Urothelium cell line (cell line): ENCODE results near the gene CHCHD6.

Experiments used
- DNase-seq: peaks from one replicate; pipeline ENCODE4 v3.0.0; 2011; ENCODE audit warnings: low spot score, mixed read lengths
- FAIRE-seq: peaks from 2 replicates; lab custom pipeline; 2011; peaks lifted over from hg19 to GRCh38; lab: Jason Lieb, UNC

CHCHD6 gene

DNA sequence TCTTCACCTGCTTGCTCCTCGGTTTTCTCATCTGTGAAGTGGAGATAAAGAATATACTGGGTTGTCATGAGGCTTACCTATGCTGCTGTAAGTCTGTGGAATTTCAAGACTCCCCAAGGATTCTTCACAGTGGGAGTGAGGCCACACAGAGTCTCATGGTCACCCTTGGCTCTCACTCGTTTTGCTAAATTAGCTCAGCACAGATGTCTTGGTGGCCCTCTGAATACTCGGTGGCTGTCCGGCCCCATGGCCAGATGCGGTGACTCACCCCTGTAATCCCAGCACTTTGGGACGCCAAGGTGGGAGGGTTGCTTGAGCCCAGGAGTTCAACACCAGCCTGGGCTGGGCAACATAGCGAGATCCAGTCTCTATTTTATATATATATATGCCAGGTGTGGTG is 5.0 kb upstream of the CHCHD6 start:
- DNase-seq (no peak), FAIRE-seq (no peak)

DNA sequence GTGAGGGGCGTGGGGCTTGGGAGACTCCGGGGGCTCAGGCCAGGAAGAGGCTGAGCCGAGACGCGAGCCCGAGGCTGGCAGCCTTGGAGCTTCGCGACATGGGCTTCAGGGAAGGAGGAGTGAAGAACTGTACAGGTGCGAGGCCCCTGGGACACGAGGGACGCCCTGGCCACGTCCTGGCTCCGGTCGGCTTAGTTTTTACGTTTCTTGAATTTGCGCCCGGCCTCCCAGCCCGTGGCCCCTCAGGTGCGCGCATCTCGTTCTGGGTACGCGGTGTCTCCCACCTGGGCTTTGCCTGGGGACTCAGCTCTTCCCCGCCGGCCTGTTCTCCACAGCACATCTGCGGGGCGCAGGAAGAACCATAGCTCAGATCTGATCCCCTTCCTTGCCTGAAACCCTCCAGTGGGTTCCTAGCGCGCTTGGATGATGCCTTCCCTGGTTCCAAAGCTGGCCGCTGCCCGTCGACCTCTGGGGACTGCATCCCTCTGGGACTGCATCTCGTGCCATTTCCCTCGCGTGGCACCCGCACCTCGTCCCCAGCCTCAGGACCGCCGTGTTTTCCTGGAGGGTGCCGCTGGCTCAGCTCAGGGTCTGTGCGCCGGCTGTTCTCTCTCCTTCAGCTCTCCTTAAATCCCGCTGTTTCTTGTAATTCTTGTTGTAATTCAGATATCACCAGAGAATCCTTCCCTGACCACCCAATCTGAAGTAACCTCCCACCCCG is 614 bp downstream of the CHCHD6 start:
- DNase-seq (peak; percentile 14), FAIRE-seq (no peak)

DNA sequence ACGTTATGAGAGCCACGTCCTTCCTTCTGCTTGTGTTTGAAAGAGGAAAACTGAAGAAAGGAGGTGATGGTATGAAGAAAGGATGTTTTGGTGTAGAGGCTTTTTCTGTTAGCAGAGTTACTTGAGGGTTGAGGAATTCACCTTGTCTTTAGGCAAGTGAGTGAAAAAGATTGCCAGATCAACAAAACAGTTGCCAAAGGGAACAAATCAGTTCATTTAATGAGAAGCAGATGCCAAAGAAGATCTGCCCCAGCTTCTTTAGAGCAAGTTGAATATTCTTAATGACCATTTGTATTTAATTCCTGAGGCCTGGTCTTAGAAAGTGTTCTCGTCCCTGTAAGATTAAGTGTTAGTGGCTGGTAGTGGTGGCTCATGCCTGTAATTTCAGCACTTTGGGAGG is 2.6 kb downstream of the CHCHD6 start:
- FAIRE-seq, result no peak
- DNase-seq, result no peak

DNA sequence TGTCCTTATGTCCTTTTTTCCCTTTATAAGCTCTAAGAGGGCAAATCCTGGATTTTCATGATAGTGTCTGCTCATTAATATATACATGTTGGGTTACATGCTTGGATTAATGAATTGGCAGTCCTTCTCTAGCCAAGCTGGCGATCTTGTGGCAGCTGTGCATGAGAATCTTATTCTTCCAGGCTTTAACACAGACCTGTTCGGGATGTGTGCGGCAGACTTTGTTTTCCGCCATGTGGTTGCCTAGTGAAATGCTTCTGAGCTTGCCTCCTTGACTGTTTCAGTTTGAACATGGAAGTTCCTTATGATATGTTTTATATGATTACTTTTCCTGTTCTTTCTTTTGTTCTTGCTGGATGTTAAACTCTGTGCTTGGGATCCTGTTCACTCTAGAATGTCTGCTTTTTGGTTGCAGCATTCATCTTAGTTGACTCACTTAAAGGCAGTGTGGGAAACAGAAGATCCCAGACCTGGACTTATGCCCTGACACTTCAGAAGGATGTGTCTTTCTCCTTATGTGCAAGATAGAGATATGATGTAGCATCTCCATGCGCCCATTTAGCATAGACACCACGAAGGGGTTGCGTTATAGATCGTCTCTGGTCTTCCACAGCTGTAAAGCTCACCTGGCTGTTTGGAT is 7.2 kb downstream of the CHCHD6 start:
- no peak for FAIRE-seq
- DNase-seq, result no peak

DNA sequence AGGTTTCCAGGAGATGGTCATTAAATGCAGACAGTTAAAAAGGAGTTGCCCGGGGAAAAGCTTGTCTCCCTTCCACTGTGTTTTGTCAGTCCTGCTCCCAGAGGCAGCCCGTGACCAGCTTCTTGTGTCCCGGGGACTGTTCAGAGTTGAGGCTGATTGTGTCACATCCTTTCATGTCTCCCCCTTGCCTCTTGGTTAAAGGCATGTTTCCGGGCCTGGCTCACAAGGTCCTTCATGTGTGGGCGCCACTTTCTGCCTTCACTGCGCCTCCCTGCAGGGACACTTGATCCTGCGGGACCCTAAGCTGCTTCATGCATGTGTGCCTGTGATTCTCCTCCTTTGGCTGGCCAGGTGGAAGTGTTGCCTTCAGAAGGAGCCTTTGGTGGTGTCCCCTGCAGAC is 9.2 kb downstream of the CHCHD6 start:
- DNase-seq (no peak), FAIRE-seq (no peak)

DNA sequence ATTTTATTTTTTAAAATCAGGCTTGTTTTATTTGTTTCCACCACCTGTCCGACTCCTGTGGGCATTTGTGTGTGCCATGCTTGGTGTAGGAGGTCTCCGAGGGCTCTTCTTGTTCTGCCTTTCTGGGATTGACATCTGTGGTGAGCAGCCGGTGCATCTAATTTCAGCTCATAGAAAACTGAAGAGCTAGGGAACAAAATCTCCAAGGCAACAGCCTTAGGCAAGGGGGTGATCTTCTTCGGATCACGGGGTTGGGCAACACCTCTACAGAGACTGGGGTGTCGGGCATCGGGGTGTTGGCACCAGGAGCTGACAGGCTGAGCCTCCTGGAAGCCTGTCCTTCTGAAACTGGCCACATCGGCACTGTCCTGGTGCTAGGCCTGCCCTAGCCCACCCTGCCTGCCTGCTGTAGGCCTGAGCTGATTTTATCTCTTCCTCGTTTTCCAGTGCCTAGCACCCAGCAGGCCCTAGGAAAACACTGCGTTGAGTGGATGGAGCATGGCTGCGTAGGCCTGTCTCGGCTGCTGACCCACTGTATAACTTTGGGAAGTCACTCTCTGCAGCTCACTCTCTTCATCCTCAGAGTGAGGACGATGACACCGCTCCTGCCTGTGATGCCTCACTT is 10.3 kb downstream of the CHCHD6 start:
- DNase-seq (no peak), FAIRE-seq (no peak)

DNA sequence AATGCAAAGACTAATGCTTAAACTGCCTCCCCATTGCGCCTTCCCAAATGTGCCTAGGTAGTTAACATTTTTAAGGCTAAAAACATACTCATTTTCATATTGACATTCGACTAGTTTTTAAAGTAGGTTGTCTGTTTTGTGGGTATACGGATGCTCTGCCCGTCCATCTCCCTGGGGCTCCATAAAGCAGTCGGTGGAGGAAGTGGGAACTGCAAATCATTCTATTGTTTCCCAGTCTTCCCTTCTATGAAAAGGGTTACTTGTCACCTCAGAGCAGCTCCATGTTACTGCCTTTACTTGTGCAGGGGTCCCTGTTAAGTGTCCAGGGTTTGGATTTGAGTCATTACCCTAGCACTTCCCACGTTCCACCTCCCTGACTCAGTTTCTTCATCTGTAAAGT is 10.9 kb downstream of the CHCHD6 start:
- no peak for DNase-seq
- FAIRE-seq, result no peak

DNA sequence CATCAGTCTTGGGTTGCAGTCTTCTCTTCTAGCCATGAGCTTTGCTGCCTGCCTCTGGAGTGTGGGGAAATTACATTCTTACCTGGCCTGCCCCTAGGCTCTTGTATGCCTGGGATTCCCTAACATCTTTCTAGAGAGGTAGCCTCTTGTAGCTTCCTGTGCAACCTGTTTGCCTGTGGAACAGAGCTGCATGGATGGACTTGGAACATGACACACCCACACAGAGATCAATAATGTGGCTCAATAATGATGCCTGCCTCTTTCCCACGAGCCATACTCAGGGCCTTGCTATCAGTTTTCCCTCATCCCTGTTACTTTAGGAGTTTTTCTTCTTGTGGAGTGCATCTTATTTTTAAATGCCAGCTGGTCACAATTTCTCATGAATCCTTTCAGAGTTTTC is 11.4 kb downstream of the CHCHD6 start:
- DNase-seq (no peak), FAIRE-seq (no peak)

DNA sequence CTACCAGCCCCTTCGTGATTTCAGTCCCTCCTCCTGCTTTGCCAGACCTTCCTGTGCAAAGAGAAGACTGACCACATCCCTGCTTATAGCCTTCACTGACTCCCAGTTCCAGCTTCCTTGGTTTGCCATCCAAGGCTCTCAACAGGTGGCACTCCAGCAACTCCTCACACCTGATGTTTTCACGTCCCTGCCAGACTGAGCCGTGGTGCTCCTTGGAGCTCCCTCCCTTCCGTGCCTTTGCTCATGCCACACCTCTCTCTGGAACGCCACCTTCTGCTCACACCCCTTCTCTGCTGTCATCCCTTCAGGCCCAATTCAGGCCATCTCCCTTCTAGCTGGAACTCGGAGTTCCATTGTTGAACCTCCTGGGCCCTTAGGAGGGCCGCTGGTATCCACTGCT is 12.0 kb downstream of the CHCHD6 start:
- DNase-seq, result no peak
- no peak for FAIRE-seq

DNA sequence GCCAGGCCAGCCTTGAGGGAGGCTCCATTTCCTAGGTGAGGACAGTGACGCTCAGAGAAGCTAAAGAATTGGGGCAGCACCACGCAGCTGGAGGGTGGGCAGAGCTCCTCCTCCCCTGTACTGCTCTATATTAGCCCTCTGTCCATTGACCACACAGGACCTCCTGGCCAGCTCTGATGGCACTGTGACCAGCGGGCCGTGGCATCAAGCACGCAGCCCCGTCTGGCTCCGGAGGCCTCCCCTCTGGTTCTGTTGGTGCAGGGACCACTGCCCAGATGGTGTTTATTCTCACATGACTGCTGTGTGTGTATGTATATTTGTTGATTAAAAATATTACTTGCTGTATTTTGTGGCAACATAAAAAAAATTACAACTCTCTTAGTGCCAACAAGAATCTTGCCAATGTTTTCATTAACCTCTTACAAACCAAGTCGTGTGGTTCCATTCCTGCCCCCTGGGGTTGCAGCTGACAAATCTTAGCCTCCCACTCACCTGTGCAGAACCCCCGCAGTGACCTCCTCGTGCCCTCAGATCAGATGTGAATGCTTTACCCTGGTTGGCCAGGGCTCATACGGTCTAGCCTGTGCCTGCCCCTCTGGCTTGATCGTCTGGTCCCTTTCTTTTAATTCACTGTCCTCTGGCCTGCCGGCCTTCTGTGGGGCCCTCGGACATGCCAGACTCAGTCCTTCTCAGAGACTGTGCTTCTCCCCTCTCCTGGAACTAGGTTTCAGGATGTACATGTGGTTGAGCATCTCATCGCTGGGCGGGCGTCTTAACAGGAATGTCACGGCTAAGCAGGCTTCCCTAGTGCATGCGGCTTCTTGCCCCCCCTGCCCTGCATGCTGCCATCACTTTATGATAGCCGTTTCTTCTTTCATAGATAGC is 14.8 kb downstream of the CHCHD6 start:
- DNase-seq, result no peak
- no peak for FAIRE-seq

DNA sequence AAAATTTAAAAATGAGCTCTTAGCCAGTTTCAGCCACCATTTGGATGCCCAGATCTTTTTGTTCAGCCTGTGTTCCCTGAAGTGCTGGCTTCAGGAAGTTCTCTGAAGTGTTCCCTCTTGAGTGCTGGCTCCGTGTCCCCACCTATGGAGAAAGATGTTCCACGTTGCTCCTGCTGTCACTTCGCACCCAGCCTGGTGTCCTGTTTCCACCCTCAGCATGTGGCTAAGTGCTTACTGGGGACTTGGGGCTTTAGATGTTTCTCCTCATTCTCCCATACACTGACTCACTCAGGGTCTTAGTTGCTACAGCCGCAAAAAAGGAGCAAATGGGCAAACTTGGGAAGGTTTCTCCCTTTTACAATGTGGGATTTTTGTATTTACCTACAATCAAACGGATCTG is 16.6 kb downstream of the CHCHD6 start:
- DNase-seq, result no peak
- no peak for FAIRE-seq

DNA sequence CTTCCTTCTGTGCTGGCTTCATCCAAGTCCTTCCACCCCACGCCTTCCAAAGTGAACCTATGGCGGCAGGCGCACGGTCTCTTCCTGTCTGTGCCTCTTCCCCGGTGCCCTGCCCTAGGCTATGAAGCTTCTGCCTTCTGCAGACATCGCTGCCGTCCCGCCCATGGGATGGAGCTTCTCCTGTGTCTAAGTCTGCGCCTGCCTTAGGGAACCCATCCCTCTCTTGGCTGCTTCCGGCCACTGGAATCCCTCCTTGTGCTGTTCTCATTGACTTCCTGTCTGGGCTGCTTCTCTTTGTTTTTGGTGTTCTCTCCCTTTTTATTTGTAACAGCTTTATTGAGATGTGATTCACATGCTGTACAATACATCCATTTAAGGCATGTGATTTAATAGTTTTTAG is 17.2 kb downstream of the CHCHD6 start:
- FAIRE-seq, result no peak
- DNase-seq, result no peak

DNA sequence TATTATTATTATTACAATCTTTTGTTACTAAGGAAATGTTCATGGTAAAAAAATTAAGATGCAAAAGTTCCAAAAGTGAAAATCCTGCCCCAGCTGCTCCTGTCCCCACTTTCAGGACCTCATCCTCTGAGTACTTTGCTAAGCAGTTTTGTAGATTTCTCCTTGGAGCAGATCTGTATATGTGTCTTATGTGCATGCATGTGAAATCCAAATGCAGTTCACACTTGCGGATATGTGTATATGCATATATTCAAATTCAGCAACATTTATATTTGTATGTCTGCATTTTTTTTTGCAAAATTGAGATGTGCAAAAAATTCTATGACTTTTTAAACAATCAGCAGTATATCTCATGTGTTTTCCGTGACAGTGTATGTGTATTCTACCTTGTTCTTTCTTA is 19.2 kb downstream of the CHCHD6 start:
- FAIRE-seq (no peak), DNase-seq (no peak)

DNA sequence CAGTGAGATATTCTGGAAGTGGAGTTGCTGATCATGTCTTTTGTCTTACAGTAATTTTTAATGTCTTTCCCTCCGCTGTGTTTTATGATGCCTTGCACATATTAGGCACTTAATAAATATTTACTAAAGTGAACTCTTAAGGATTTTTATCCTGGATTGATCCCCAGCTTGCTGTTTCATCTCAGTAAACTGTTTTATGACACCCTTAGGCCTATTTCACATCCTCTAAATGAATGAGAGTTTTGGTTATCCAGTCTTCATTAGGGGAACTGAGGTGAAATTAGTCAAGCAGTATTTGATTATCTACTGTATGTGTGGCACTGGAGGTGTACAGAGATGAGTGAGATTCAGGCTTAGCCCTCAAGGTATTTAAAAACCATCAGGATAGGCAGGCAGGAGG is 19.8 kb downstream of the CHCHD6 start:
- DNase-seq (no peak), FAIRE-seq (no peak)

DNA sequence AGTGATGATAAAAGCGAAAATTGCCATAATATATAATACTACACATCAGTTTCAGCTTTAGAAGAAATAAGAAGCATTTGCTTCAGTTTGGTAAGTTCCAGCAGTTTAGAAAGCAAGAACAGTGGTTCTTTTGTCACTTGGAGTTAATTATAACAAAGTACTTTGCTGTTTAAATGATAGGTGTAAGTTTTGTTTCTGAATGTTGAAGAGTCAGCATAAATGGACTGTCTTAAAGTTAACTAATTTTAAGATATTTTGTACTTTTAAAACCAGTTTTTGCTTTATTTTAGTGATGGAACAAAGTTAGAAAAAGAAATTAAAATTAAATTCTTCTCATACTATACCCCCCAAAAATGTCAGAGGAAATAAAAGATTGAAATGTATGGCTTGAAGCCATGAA is 24.6 kb downstream of the CHCHD6 start:
- FAIRE-seq, result no peak

DNA sequence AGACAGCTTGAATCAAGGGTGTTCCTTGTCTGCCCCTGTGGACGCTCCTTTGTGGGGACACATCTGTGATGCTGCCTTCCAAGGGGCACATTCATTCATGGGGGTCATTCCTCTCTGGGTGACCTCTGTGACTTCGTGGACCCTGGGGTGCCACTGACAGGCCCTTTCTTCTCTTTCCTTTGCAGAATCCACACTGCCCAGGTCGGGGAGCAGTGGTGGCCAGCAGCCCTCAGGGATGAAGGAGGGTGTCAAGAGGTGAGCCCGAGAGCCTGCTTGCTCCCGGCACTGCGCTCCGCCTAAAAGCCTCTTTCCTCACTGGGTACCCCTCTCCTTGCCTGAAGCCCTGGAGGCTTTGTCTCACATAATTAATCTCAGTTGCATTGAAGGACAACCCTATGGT is 26.3 kb downstream of the CHCHD6 start:
- DNase-seq (no peak), FAIRE-seq (no peak)

More for the DNA sequence above, 24.6 kb downstream of the CHCHD6 start:
- no peak for DNase-seq

DNA sequence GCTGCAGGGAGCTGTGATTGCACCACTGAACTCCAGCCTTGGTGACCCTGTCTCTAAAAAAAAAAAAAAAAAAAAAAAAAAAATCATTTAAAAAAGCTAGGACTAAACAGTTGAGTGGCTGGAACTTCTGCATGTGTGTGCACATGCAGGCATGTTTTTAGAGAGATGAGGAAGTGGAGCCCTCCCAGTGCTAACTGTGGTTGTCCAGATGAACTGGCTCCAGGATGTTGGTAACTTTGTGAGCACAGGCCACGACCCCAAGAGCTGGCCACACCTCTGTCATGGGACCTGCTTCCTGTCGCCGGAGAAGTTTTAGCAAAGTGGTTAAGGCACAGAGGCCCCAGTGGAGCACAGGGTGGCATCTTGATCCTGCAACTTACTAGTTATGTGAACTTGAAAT is 27.0 kb downstream of the CHCHD6 start:
- no peak for DNase-seq
- no peak for FAIRE-seq

DNA sequence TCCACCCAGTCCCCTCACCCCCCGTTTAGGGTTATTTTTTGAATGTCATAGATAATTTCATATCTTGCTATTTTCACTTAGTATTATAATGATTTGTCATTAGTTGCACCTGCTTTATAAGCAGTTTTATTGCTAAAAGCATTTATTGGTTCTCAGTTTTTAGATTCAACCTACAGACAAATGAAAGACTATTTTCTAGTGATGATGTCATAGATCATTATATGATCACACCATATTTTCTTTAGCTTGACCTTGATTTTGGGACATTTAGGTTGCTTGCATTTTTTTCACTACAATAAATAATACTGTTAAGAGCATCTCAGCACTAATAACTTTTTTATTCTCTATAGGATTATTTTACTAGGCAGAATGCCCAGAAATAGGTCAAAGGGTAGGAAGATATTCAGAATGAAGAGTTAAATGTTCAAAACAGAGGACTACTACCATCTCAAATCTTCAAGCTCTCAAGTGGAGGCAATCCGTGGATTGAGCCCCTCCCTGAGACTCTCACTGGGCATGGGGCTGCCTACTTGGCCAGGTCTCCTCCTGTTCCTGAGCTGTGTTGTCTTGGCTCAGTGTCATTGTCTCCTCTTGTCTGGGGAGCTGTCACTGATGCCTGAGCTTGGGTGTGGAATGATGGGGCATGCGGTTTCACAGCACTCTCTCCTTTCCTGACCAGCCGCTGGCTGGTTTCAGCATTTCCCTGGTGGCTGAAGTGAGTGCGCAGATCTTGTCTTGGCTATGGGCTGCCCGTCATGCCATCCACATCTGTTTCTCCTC is 28.4 kb downstream of the CHCHD6 start:
- FAIRE-seq (no peak), DNase-seq (no peak)

DNA sequence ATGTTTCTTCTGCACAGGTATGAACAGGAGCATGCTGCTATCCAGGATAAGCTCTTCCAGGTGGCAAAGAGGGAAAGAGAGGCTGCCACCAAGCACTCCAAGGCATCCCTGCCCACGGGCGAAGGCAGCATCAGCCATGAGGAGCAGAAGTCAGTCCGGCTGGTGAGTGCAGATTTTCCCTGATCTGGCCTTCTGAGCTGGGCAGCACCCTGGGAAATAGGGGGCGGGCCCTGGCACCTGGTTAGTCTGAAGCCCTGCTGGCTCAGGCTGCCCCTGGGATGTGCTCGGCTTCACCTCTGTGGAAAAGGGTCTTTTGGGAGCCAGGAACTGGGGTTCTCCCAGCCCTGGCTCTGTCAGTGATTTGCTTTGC is 29.0 kb downstream of the CHCHD6 start:
- DNase-seq (no peak), FAIRE-seq (no peak)

DNA sequence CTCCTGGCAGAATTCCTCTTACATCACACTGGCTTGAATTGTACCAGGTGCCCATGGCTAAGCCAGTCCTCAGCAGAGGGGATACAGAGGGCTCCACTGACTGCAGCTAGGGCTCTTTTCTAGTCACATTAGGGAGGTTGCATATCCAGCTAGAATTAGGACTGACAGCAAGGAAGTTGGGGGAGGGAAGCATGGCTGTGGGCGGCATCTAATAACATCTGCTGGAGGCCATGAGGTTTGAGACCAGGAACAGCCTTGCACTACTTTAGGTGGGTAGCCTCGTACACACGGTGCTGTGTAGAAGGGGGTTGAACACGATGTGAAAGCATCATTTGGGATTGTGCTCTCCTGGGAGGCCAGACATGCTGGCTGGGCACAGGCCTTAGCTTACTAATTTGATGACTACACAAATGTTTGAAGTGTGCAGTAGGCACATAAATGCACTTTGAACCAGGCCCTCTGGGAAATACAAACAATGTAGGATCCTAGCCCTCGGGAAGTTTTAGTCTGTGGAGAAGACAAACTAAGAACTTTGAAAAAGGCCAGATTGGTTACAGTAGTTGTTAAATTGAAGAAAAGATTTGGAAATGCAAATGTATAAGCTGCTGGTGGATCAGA is 30.2 kb downstream of the CHCHD6 start:
- DNase-seq (no peak), FAIRE-seq (no peak)
